Endodermal cell (in vitro differentiated cells): Measurements from ENCODE around the gene LIG1. TPM values are rescaled to one million over a fixed set of nuclear protein-coding genes. Genes with fewer than 3 reads are reported as not detected.

Experiments
- DNase-seq: peaks from one replicate; pipeline ENCODE4 v3.0.0-alpha.2; 2017
- H3K27ac ChIP-seq: 2 replicates; pipeline ENCODE4 v1.5.1; 2013; ENCODE audit warnings: mild to moderate bottlenecking, low read depth, low read length, moderate library complexity
- H3K27me3 ChIP-seq: 2 replicates; pipeline ENCODE4 v1.6.1; 2013; ENCODE audit warnings: mild to moderate bottlenecking, low read length, moderate library complexity; ENCODE audit not compliant: insufficient read depth, control insufficient read depth, poor library complexity, severe bottlenecking
- H3K36me3 ChIP-seq: 2 replicates; pipeline ENCODE4 v1.7.0; 2013; ENCODE audit warnings: mild to moderate bottlenecking, low read length, moderate library complexity; ENCODE audit not compliant: control insufficient read depth, insufficient read depth
- H3K4me1 ChIP-seq: one replicate; pipeline ENCODE4 v1.7.0; 2013; ENCODE audit warnings: low read length; ENCODE audit not compliant: control insufficient read depth, insufficient read depth
- H3K4me3 ChIP-seq: 2 replicates; pipeline ENCODE4 v1.5.1; 2013; ENCODE audit warnings: mild to moderate bottlenecking, low read length, moderate library complexity
- H3K9ac ChIP-seq: 2 replicates; pipeline ENCODE4 v1.6.1; 2013; ENCODE audit warnings: mild to moderate bottlenecking, low read length, moderate library complexity; ENCODE audit not compliant: poor library complexity, severe bottlenecking; ENCODE audit errors: extremely low read depth
- H3K9me3 ChIP-seq: 2 replicates; pipeline ENCODE4 v1.6.1; 2013; ENCODE audit warnings: mild to moderate bottlenecking, low read length, moderate library complexity; ENCODE audit not compliant: control insufficient read depth
- H3K27ac Mint-ChIP-seq: 2 replicates; pipeline ENCODE4 v1.8.0; 2020; ENCODE audit warnings: mixed read lengths
- H3K27me3 Mint-ChIP-seq: 2 replicates; pipeline ENCODE4 v1.8.0; 2021; ENCODE audit warnings: mild to moderate bottlenecking, mixed read lengths; ENCODE audit not compliant: insufficient read depth
- H3K36me3 Mint-ChIP-seq: 2 replicates; pipeline ENCODE4 v1.8.0; 2020; ENCODE audit warnings: low read depth, mixed read lengths
- H3K4me1 Mint-ChIP-seq: 2 replicates; pipeline ENCODE4 v1.8.0; 2020; ENCODE audit warnings: mixed read lengths
- H3K4me3 Mint-ChIP-seq: 2 replicates; pipeline ENCODE4 v1.8.0; 2020; ENCODE audit warnings: mild to moderate bottlenecking, moderate library complexity, mixed read lengths
- H3K9me3 Mint-ChIP-seq: 2 replicates; pipeline ENCODE4 v1.8.0; 2020; ENCODE audit warnings: mild to moderate bottlenecking, mixed read lengths
- CTCF ChIP-seq: fragments of 200-600 bp; sonication (generic); conservative IDR thresholded peaks from 2 replicates; pipeline ENCODE4 v1.5.0; 2021; ENCODE audit warnings: antibody characterized with exemption, mild to moderate bottlenecking
- WGBS, 2 experiments: methylation state at CpG; one replicate each; pipeline versions ENCODE4 v1.1.5 to v1.1.7; 2013; ENCODE audit warnings: missing lambda C conversion rate in 2 of 2, mixed read lengths in 1 of 2; ENCODE audit not compliant: insufficient coverage in 1 of 2, insufficient read length in 1 of 2; 5-methylcytosine and 5-hydroxymethylcytosine counted together
- long read RNA-seq, 4 experiments: library from polyadenylated mRNA in 2 of 4; library from RNA in 1 of 4; library from capped mRNA in 1 of 4; stranded (forward) in 3 of 4; unstranded in 1 of 4; transcript quantifications; one replicate each; pipeline ENCODE4 v2.0.0, GENCODE V29; 2020 to 2021; ENCODE audit warnings: inconsistent platforms in 1 of 4
- polyA plus RNA-seq, 2 experiments: library from polyadenylated mRNA; stranded (reverse); fragments of 50-300 nt; gene quantifications; one replicate each; pipeline ENCODE4 v1.2.3, GENCODE V29; 2013
- total RNA-seq, 2 donors: library from RNA; stranded (reverse); fragmentation: NEBNext Ultra II Directional in 1 of 2; extraction: Animal tissue kit (Norgen Biotek cat#: 25700) in 1 of 2; gene quantifications; 2 replicates in 1 of 2; 3 replicates in 1 of 2; pipeline ENCODE4 v1.2.1, GENCODE V29; 2021

LIG1 gene
- total RNA-seq: 100 to 1,000 TPM in 1 of 2 donors, 10 to 100 TPM in 1; 91.6 to 117 TPM
- 74.1 TPM for polyA plus RNA-seq (2013, experiment 1 of 2)
- 65.3 TPM for polyA plus RNA-seq (2013, experiment 2 of 2)
- long read RNA-seq, experiment 1, partial matches to known transcripts: 15 of 25 reads
- long read RNA-seq, experiment 1, other reads (novel, unspliced or antisense): 9 of 25 reads
- long read RNA-seq, experiment 2, transcript LIG1-201 (28 exons, 3,384 nt): major isoform, 78 of 153 reads
- long read RNA-seq, experiment 2, partial matches to known transcripts: 22 of 153 reads
- long read RNA-seq, experiment 2, other reads (novel, unspliced or antisense): 53 of 153 reads
- long read RNA-seq, experiment 3, full-length matches to known transcripts: 308 of 544 reads
- long read RNA-seq, experiment 3, partial matches to known transcripts: 29 of 544 reads
- long read RNA-seq, experiment 3, other reads (novel, unspliced or antisense): 207 of 544 reads
- long read RNA-seq, experiment 4, transcript LIG1-201 (28 exons, 3,384 nt): major isoform, 9 of 14 reads
- long read RNA-seq, experiment 4, partial matches to known transcripts: 2 of 14 reads
- long read RNA-seq, experiment 4, other reads (novel, unspliced or antisense): 3 of 14 reads

GRCh38 chr19:48169939-48170803, at the start of gene LIG1, which contains the start of gene ZSWIM9:
Gene LIG1, minus strand, starts transcription at chr19:48170344. Its CDS starts 4,778 bp downstream, at chr19:48165566.
Gene ZSWIM9, plus strand, starts transcription at chr19:48170680. Its CDS starts 1,123 bp downstream, at chr19:48171803.
- no peak for TF ChIP-seq CTCF

GRCh38 chr19:48218997-48219396, 48.9 kb upstream of the LIG1 start:
- 77 to 86% methylated on average over 5 to 6 of the region's 6 CpGs for WGBS, 2 experiments
- H3K4me3 Mint-ChIP-seq: no peak overlapping the region
- peaks cover 8% of the 10 kb centered on the region for H3K36me3 Mint-ChIP-seq
- Histone ChIP-seq H3K27me3 (no peaks in the 10 kb centered on the region), H3K9me3 (no peaks in the 10 kb centered on the region), H3K27ac (no peak overlapping the region), H3K4me3 (no peak overlapping the region), H3K9ac (no peak overlapping the region), H3K36me3 (no peaks in the 10 kb centered on the region), H3K4me1 (peaks cover 4% of the 10 kb centered on the region)
- H3K27ac Mint-ChIP-seq: no peak overlapping the region
- TF ChIP-seq CTCF: no peak
- H3K9me3 Mint-ChIP-seq: no peaks in the 10 kb centered on the region
- DNase-seq: no peak
- no peaks in the 10 kb centered on the region for H3K27me3 Mint-ChIP-seq
- peaks cover 18% of the 10 kb centered on the region for H3K4me1 Mint-ChIP-seq

More at GRCh38 chr19:48169939-48170803, at the start of gene LIG1, which contains the start of gene ZSWIM9:
- Histone ChIP-seq H3K36me3 (peaks cover 14% of the 10 kb centered on the region), H3K27me3 (no peaks in the 10 kb centered on the region), H3K4me3 (peak within 1 kb of the TSS; percentile 84), H3K27ac (peak within 1 kb of the TSS; percentile 95), H3K4me1 (no peaks in the 10 kb centered on the region), H3K9ac (peak within 1 kb of the TSS; percentile 43), H3K9me3 (no peaks in the 10 kb centered on the region)
- peaks cover 12% of the 10 kb centered on the region for H3K4me1 Mint-ChIP-seq
- peaks cover 27% of the 10 kb centered on the region for H3K36me3 Mint-ChIP-seq
- H3K27me3 Mint-ChIP-seq: no peaks in the 10 kb centered on the region
- peak; percentile 97 for DNase-seq
- WGBS, 2 experiments: 0% methylated on average over 15 to 82 of the region's 82 CpGs
- H3K9me3 Mint-ChIP-seq: no peaks in the 10 kb centered on the region
- H3K27ac Mint-ChIP-seq: peak within 1 kb of the TSS; percentile 99
- H3K4me3 Mint-ChIP-seq: peak within 1 kb of the TSS; percentile 98

- no peak overlapping the region for H3K27ac ChIP-seq
- H3K9me3 ChIP-seq: no peaks in the 10 kb centered on the region
- Mint-ChIP-seq H3K36me3 (peaks cover 8% of the 10 kb centered on the region), H3K4me1 (peaks cover 18% of the 10 kb centered on the region), H3K27ac (no peak overlapping the region), H3K4me3 (no peak overlapping the region), H3K9me3 (no peaks in the 10 kb centered on the region), H3K27me3 (no peaks in the 10 kb centered on the region)
- no peak overlapping the region for H3K4me3 ChIP-seq
- DNase-seq: peak; percentile 86
- H3K27me3 ChIP-seq: no peaks in the 10 kb centered on the region
- no peaks in the 10 kb centered on the region for H3K36me3 ChIP-seq
- H3K9ac ChIP-seq: no peak overlapping the region
- H3K4me1 ChIP-seq: peaks cover 4% of the 10 kb centered on the region
- WGBS, 2 experiments: 77% methylated on average over 10 to 14 of the region's 14 CpGs
- peak; percentile 75 for TF ChIP-seq CTCF
Observed at GRCh38 chr19:48216933-48217332, 46.8 kb upstream of the LIG1 start.
